COR-L47 (cell line): ENCODE data around the gene NPPB.
"Not testable (repeated sequence)": the region's sequence is repeated elsewhere in the genome, so short reads cannot be mapped to it uniquely, and the experiment has no call there.

Experiments
- DNase-seq: peaks from one replicate; lab custom pipeline; 2025; lab: John Stamatoyannopoulos, UW

Gene NPPB

GRCh38 chr1:11858613-11858967, at the start of gene NPPB:
NPPB (minus strand) TSS chr1:11858945; CDS start chr1:11858833, 112 bp downstream.
- no peak for DNase-seq

DNA sequence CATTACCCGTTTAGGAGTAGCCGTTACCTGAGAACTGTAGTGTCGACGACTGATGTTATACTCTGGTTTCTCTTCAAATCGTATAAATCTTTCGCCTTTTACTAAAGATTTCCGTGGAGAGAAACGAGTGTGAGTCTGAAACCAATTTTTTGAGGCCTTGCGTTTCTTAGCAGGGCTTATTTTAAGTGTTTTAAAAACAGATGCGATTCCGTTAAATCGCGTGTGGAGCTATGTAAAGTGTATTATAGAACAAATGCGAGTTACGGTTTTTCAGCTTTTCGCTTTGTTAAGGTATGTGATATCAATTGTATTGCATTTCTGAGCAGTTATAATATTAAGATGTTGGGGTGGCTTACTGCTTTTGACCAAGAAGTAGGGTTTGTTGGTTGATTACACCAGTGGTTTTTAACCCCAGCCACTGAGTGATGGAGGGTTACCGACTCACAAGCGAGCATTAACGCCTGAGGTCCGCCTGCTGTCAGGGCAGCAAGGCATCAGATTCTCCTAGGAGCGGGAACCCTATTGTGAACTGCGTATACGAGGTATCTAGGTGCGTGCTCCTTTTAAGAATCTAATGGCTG, 49.4 kb upstream of the NPPB start:
- DNase-seq = peak; percentile 96

DNA sequence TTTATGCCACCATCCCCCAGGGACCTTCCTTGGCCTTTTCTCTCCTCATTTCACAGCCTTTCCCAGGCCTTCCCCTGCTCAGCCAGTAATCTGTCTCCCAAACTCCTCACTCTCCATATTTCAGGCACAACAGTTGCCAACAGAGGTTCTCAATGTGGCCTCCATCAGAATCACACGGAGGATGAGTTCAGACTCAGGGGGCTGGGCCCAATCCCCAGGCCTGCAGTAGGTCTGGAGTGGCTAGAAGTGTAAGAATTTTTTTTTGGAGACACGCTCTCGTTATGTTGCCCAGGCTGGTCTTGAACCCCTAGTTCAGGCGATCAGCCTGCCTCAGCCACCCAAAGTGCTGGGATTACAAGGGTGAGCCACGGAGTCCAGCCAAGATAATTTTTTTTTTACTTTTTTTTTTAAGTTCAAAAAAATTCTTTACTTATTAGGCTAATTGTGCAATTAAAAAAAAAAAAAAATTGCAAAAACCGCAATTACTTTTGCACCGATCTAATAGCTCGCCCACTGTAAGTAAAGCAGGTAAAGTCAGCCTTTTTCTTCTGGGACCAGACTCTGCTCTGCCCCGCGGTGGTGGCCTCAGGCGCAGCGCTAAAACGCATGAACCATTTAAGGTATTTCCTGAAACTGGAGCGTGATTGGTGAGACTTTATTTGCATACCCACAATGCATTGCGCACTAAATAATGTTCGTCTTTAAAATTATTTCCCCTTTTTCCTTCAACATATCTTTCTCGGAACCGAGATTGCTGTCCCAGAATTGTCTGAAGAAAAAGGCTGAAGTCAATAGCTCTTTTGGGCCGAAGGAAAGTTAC, 48.7 kb upstream of the NPPB start:
- peak; percentile 94 for DNase-seq

DNA sequence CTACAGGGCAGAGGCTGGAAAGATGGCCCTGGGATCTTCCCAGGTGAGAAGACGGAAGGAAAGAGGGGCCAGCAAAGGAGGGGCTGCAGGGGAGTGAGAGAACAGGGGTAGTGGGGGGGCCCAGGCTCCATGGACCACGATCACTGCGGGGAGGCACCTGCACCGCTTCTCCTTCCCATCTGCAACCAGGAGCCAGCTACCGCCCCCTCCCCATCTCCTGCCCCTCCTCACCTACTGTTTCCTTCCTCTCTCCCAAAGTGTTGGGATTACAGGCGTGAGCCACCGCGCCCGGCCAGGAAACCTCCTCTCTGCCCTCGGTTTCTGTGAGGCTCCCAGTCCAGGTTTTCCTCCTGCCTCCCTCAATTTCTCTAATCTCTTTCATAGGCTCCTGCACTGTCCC, 48.1 kb upstream of the NPPB start:
- DNase-seq = no peak

DNA sequence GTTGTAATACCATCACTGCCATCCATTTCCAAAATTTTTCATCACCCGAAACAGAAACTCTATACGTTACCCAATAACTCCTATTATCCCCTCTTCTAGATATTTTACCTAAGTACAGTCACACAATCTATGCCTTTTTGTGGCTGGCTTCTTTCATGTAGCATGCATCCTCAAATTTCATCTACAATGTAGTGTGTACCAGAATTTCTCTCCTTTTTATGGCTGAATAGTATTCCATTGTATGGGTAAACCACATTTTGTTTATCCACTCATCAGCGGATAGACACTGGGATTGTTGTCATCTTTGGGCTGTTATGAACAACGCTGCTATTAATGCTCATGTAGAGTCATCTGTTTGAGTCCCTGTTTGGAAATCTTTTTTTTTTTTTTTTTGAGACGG, 46.2 kb upstream of the NPPB start:
- no peak for DNase-seq

DNA sequence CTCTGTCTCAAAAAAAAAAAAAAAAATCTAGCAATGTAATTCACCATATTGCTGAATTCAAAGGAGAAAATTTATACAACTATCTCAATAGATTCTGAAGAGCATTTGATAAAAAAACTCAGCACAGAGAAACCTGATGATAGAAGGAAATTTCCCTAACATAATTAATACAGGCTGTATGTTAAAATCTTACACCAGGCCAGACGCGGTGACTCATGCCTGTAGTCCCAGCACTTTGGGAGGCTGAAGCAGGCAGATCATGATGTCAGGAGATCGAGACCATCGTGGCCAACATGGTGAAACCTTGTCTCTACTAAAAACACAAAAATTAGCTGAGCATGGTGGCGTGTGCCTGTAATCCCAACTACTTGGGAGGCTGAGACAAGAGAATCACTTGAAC, 45.4 kb upstream of the NPPB start:
- not testable (repeated sequence) for DNase-seq

- DNase-seq = no peak
Observed at GRCh38 chr1:11903210-11903609, 44.5 kb upstream of the NPPB start.

GRCh38 chr1:11901446-11901845, 42.7 kb upstream of the NPPB start:
- DNase-seq = not testable (repeated sequence)

GRCh38 chr1:11898831-11899467, 40.2 kb upstream of the NPPB start:
- no peak for DNase-seq

- no peak for DNase-seq
Observed at GRCh38 chr1:11898086-11898785, 39.5 kb upstream of the NPPB start.

DNA sequence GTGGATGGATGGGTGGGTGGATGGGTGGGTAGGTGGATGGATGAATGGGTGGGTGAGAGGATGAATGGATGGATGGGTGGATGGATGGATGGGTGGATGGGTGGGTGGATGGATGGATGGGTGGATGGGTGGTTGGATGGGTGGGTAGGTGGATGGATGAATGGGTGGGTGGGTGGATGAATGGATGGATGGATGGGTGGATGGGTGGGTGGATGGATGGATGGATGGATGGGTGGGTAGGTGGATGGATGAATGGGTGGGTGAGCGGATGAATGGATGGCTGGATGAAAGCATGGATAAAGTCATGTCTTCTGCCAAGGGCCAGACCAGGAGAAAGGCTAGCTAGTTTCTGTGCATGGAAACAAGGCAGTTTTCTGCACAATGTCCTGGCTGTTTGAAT, 35.8 kb upstream of the NPPB start:
- not testable (repeated sequence) for DNase-seq

- peak; percentile 38 for DNase-seq
Observed at GRCh38 chr1:11893907-11894251, 35.1 kb upstream of the NPPB start.

GRCh38 chr1:11891433-11892186, 32.9 kb upstream of the NPPB start:
- no peak for DNase-seq

GRCh38 chr1:11888877-11889208, 30.1 kb upstream of the NPPB start:
- DNase-seq = no peak

DNA sequence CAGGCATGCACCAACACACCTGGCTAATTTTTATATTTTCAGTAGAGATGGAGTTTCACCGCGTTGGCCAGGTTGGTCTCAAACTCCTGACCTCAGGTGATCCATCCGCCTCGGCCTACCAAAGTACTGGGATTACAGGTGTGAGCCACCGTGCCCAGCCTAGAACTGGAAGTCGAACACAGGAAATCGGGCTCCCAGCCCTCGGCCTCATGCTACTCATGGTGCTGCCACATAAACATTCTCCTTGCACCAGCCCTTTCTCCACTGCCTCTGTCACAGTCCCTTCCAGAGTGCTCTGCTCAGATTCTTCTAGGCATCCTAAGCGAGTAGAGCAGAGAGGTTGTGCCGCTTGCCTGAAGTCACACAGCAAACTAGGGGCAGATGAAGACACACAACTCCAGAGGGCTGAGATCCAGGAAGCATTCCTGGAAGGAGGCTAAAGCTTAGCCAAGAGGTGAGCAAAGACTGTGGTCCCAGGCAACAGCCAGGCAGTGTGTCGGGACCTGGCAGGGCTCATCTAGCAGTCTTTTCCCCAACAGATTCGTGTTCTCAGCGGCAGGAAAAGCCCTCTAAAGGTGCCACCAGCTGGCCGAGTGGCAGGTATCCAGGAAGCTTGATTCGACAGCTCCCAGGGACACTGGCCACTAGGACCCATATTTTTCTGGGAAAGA, 29.6 kb upstream of the NPPB start:
- DNase-seq = no peak

GRCh38 chr1:11887666-11888007, 28.9 kb upstream of the NPPB start:
- DNase-seq = no peak

DNA sequence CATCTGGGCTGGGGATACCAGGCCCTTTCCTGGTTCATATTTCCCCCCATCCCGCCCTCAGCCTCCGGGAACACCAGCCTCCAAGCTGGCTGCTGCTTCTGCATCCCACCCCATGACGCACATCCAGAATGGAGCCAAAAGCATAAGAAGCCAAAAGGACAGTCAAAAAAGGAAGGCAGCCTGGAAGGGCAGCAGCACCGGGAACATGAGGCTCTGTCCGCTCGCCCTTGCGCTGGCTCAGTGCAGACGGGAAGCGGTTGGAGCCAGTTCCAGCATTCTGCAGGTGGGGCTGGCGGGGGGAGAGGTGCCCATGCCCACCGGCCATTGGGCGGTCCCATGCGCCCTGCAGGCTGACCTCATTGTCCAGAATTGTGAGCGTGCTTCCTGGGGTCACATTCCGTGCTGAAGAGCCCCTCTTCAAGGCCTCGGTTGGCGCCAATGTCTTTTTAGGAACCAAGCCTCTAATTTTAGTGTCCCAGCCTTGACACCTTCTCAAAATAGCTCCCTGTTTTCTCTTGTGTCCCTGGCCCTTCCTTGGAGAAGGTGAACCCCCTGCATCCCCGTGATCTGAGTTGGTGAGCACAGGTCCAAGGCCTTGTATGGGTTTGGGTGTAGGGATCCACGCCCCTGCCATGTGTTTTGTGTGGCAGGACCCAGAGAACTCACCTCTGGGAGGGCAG, 28.4 kb upstream of the NPPB start:
- DNase-seq = no peak

DNA sequence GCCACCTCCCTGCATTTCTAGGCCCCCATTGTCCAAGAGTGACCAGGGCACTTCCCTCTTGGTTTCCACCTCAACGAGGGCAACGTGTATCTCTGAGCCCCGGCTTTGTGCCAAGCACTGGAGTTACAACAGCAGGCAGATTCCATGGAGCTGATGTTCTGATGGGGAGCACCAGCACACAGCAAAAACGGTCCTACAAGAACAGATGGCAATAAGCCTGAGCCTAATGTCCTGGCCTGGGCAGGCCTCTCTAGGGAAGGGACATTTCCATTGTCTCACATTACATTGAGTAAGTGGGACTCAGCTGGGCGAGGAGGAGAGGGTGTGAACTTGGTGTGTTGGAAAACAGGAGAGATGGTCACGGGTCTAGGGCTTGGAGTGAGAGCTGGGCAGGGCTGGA, 27.2 kb upstream of the NPPB start:
- no peak for DNase-seq

DNA sequence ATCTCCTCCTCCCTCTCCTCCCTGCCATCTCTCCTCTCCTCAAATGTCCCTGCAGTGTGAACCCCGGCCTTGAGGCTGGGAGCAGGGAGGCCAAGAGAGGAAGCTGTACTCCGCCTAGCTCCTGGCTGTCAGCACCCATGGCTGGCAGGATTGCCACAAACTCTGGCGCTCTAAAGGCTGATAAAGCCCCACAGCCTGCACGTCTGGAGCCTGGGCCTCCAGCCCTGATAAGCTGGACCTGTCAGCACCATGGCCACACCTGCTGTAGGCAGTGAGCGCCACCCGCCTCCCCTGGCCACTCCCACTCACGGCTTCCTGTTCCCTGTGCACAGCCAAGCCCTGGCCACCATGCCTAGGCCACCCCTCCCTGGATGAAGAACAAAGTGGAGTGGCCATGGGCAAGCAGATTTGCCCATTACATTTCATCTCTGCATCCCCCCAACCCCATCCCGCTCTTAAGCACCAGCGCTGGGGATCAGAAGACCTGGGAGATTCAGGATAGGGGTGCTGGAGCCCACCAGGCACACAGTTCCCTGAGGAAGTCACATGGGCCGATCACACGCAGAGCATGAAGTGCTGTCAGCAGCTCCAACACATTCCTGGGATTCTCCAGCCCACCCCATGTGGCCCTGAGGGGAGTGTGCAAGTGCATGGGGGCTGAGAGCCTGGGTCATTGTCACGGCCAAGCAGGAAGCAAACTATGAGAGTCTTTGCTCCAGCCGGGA, 24.2 kb upstream of the NPPB start:
- DNase-seq = peak; percentile 12

DNA sequence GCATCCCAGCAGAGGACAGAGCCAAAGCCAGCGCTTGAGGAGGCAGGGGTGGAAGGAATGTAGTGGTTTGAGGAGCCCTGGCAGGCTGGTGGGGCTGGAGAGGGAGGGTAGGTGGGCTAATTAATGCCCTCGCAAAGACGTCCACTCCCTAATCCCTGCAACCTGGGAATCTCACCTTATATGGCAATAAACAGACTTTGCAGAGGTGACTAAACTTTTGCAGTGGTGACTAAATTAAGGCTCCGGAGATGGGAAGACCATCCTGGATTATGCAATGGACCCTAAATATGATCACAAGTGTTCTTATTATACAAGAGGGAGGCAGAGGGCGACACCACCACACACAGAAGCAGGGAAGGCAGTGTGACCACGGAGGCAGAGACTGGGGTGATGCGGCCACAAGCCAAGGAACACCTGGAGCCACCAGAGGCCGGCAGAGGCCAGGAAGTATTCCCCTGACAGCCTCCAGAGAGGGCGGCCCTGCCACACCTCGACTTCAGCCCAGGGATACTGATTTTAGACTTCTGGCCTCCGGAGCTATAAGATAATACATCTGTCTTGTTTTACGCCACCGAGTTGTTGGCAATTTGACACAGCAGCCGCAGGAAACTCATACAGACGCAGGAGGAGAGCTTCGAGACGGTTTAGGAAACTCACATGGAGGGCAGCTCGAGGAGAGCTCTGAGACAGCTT, 23.1 kb upstream of the NPPB start:
- DNase-seq = no peak
